Upper lobe of left lung (tissue), 6 donors: ENCODE data around the gene ASB1. TPM values are rescaled to one million over a fixed set of nuclear protein-coding genes. Genes with fewer than 3 reads are reported as not detected.

Experiments used
- ATAC-seq, 2 donors: fragments of 200-7000 bp; cut with Tn5 transposase; one replicate each; pipeline ENCODE4 v1.9.1; 2022; ENCODE audit warnings: mild to moderate bottlenecking in 2 of 2, moderate library complexity in 2 of 2; ENCODE audit not compliant: low FRiP score in 2 of 2
- DNase-seq, 2 donors: peaks; one replicate each; pipeline ENCODE4 v3.0.0-alpha.2; 2019 to 2020
- H3K27ac ChIP-seq, 4 donors: fragments of 200-600 bp; sonication (generic); one replicate each; pipeline ENCODE4 v1.5.1; 2016 to 2019
- H3K27me3 ChIP-seq, 4 donors: fragments of 200-600 bp; sonication (generic); one replicate each; pipeline ENCODE4 v1.5.1; 2017 to 2019
- H3K36me3 ChIP-seq, 4 donors: fragments of 200-600 bp; sonication (generic); one replicate each; pipeline ENCODE4 v1.5.1; 2016 to 2019
- H3K4me1 ChIP-seq, 4 donors: fragments of 200-600 bp; sonication (generic); one replicate each; pipeline ENCODE4 v1.5.1; 2018 to 2019
- H3K4me3 ChIP-seq, 4 donors: fragments of 200-600 bp; sonication (generic); one replicate each; pipeline ENCODE4 v1.5.1; 2017 to 2019; ENCODE audit warnings: mild to moderate bottlenecking in 2 of 4, moderate library complexity in 1 of 4
- H3K9me3 ChIP-seq, 4 donors: fragments of 200-600 bp; sonication (generic); one replicate each; pipeline ENCODE4 v1.5.1; 2018 to 2019
- EP300 ChIP-seq, 4 donors: sonication (generic); formaldehyde crosslinking; IDR thresholded peaks; one replicate each; pipeline ENCODE4 v1.5.1; 2017; ENCODE audit warnings: antibody characterized with exemption in 4 of 4, control low read depth in 2 of 4
- POLR2A ChIP-seq, 4 donors: fragments of 450-650 bp; IDR thresholded peaks; one replicate each; pipeline ENCODE4 v1.5.1; 2016 to 2017; ENCODE audit warnings: antibody characterized with exemption in 4 of 4, mild to moderate bottlenecking in 2 of 4
- POLR2AphosphoS5 ChIP-seq, 2 donors: sonication (generic); formaldehyde crosslinking; IDR thresholded peaks; one replicate each; pipeline ENCODE4 v1.5.1; 2017; ENCODE audit warnings: antibody characterized with exemption in 2 of 2
- WGBS, 2 donors: methylation state at CpG; one replicate each; pipeline ENCODE4 v1.1.5; 2017 to 2018; 5-methylcytosine and 5-hydroxymethylcytosine counted together
- total RNA-seq, 6 donors: library from RNA; depleted of rRNA in 4 of 6; stranded (reverse); fragments of >200 nt in 4 of 6; gene quantifications; one replicate each; pipeline versions ENCODE4 v1.1.0 to v1.2.1, GENCODE V29; 2016 to 2021
- TF ChIP-seq, protein P1 (sequence below), 6 experiments: fragments of 450-650 bp in 4 of 6; fragments of 200-600 bp in 2 of 6; sonication (generic) in 2 of 6; IDR thresholded peaks; one replicate each; pipeline ENCODE4 v1.5.1; 2016 to 2019; ENCODE audit warnings: antibody characterized with exemption in 6 of 6
- donor health status: DM: no; HTN: no; CAD: no; lungs with moderate emphysema.
- donor health status: DM: no; HTN: yes; CAD: no; lungs with severe emphysema.

ASB1 gene
- total RNA-seq, 6 donors from 2014 or later = 12.7 to 29.4 (median 24.3) TPM

GRCh38 chr2:238409341-238410199, 17.2 kb upstream of the ASB1 start:
- no peak for TF ChIP-seq POLR2AphosphoS5 (IDR thresholded peaks at IDR 0.05)
- TF ChIP-seq EP300 (IDR thresholded peaks at IDR 0.05) = no peak
- no peaks in the 10 kb centered on the region for H3K36me3 ChIP-seq
- peaks cover 0 to 4% (median 0%) of the 10 kb centered on the region in 4 donors for H3K4me1 ChIP-seq
- H3K4me3 ChIP-seq = no peak overlapping the region
- no peaks in the 10 kb centered on the region for H3K27me3 ChIP-seq
- no peak overlapping the region for H3K27ac ChIP-seq
- WGBS, 2 donors = 93% methylated on average over 34 of the region's 34 CpGs
- ATAC-seq (no peak), DNase-seq (peak in 1 of 2 donors; percentile 69)
- H3K9me3 ChIP-seq = no peaks in the 10 kb centered on the region

DNA sequence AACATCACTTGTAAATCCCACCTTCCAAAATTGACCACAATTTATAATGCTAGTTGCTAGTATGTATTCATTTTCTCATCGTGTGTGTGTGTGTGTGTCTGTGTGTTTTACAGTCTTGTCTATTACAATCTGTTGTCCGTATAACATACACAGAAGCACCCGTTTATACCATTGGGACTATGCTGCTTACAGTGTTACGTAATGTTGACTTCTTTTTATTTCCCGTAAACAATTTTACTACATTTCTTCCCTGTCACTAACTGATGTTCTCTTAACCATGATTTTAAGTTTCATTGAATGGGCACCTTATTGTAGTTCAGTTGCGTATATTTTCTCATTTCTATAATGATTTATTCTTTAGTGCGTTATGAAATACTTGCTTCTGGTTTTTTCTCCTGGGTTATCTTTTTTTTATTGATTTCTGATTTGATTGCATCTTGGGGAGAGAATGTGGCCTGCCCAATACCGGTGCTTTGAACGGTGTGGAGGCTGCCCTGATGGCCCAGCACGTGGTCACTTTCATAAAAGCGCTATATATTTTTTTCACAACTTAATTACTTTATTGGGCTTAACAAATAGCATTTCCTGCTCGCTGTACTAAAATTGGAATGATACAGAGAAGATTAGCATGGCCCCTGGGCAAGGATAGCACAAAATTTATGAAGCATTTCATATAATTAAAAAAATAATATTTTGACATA, 14.5 kb upstream of the ASB1 start:
- Histone ChIP-seq H3K27ac (no peak overlapping the region), H3K4me1 (no peaks in the 10 kb centered on the region), H3K27me3 (no peaks in the 10 kb centered on the region), H3K9me3 (no peaks in the 10 kb centered on the region), H3K4me3 (no peak overlapping the region), H3K36me3 (no peaks in the 10 kb centered on the region)
- ATAC-seq (no peak), DNase-seq (no peak)
- no peak for TF ChIP-seq POLR2AphosphoS5 (IDR thresholded peaks at IDR 0.05)
- WGBS, 2 donors = 92 to 93% methylated on average over 12 of the region's 12 CpGs

DNA sequence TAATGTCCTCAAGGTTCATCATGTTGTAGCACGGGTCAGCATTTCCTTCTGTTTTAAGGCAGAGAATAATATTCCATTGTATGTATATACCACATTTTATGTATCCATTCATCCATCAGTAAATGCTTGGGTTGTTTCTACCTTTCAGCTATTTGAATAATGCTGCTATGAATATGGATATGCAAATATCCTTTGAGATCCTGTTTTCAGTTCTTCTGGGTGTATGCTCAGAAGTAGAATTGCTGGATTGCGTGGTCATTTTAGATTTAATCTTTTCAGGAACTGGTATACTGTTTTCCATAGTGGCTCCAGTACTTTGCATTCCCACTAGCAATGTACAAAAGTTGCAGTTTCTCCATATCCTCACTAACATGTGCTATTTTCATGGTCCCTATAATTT, 13.4 kb upstream of the ASB1 start:
- DNase-seq (no peak), ATAC-seq (no peak)
- Histone ChIP-seq H3K9me3 (no peaks in the 10 kb centered on the region), H3K4me3 (no peak overlapping the region), H3K36me3 (no peaks in the 10 kb centered on the region), H3K27me3 (no peaks in the 10 kb centered on the region), H3K4me1 (peaks cover 0 to 2% (median 0%) of the 10 kb centered on the region in 4 donors), H3K27ac (no peak overlapping the region)
- TF ChIP-seq POLR2AphosphoS5 (IDR thresholded peaks at IDR 0.05) = no peak
- no peak for TF ChIP-seq POLR2A (IDR thresholded peaks at IDR 0.05)
- TF ChIP-seq EP300 (IDR thresholded peaks at IDR 0.05) = no peak
- TF ChIP-seq, protein P1, sequence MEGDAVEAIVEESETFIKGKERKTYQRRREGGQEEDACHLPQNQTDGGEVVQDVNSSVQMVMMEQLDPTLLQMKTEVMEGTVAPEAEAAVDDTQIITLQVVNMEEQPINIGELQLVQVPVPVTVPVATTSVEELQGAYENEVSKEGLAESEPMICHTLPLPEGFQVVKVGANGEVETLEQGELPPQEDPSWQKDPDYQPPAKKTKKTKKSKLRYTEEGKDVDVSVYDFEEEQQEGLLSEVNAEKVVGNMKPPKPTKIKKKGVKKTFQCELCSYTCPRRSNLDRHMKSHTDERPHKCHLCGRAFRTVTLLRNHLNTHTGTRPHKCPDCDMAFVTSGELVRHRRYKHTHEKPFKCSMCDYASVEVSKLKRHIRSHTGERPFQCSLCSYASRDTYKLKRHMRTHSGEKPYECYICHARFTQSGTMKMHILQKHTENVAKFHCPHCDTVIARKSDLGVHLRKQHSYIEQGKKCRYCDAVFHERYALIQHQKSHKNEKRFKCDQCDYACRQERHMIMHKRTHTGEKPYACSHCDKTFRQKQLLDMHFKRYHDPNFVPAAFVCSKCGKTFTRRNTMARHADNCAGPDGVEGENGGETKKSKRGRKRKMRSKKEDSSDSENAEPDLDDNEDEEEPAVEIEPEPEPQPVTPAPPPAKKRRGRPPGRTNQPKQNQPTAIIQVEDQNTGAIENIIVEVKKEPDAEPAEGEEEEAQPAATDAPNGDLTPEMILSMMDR (IDR thresholded peaks at IDR 0.05) = no peak
- 89 to 91% methylated on average over 2 of the region's 2 CpGs for WGBS, 2 donors

- DNase-seq (no peak), ATAC-seq (peak in 1 of 2 donors; percentile 60)
- H3K4me1 ChIP-seq = peaks cover 0 to 3% (median 0%) of the 10 kb centered on the region in 4 donors
- 89 to 91% methylated on average over 8 to 12 of the region's 12 CpGs for WGBS, 2 donors
- H3K9me3 ChIP-seq = no peaks in the 10 kb centered on the region
- no peaks in the 10 kb centered on the region for H3K36me3 ChIP-seq
- no peak overlapping the region for H3K27ac ChIP-seq
- H3K27me3 ChIP-seq = no peaks in the 10 kb centered on the region
- H3K4me3 ChIP-seq = no peak overlapping the region
- TF ChIP-seq, protein P1 (IDR thresholded peaks at IDR 0.05) = no peak
- no peak for TF ChIP-seq EP300 (IDR thresholded peaks at IDR 0.05)
- TF ChIP-seq POLR2AphosphoS5 (IDR thresholded peaks at IDR 0.05) = no peak
- no peak for TF ChIP-seq POLR2A (IDR thresholded peaks at IDR 0.05)
Observed at GRCh38 chr2:238415036-238415764, 11.5 kb upstream of the ASB1 start.

DNA sequence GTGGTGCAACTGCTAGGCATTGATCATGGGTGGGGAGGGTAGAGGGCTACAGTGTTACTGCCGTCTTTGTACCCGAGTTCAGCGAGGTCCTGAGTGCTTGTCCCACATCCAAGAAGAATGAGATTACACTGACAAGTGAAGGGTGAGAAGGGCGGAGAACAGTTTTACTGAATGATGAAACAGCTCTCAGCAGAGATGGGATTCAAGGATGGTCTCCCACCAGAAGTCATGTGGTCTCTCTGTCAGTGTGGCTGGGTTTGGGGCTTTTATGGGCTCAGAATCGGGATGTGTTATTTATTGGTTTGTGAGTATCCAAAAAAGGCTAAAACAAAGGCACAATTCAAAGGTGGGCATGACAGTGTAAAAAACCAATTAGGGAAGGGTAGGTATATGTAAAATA, 10.8 kb upstream of the ASB1 start:
- Histone ChIP-seq H3K4me3 (no peak overlapping the region), H3K27ac (no peak overlapping the region), H3K4me1 (peaks cover 0 to 3% (median 0%) of the 10 kb centered on the region in 4 donors), H3K9me3 (no peaks in the 10 kb centered on the region), H3K27me3 (no peaks in the 10 kb centered on the region), H3K36me3 (no peaks in the 10 kb centered on the region)
- ATAC-seq (no peak), DNase-seq (no peak)
- TF ChIP-seq POLR2AphosphoS5 (IDR thresholded peaks at IDR 0.05) (no peak), POLR2A (IDR thresholded peaks at IDR 0.05) (no peak), EP300 (IDR thresholded peaks at IDR 0.05) (no peak)
- TF ChIP-seq, protein P1 (IDR thresholded peaks at IDR 0.05) = no peak
- 98 to 99% methylated on average over 5 of the region's 5 CpGs for whole genome bisulfite sequencing, 2 donors
